Stimulated activated CD4-positive, alpha-beta T cell treated with anti-CD3 and anti-CD28 coated beads, Interleukin-15, amount 100 ng/mL, for 48 hours (primary cell): Measurements from ENCODE around the gene MORF4L1.
"Not testable (repeated sequence)": the region's sequence is repeated elsewhere in the genome, so short reads cannot be mapped to it uniquely, and the experiment has no call there.

Experiments
- DNase-seq, 2 donors: peaks; one replicate each; pipeline ENCODE4 v3.0.0-alpha.2; 2020; ENCODE audit warnings: low read depth in 2 of 2

The MORF4L1 gene

GRCh38 chr15:78900819-78901533, 28.3 kb downstream of the MORF4L1 start:
- not testable (repeated sequence) for DNase-seq

GRCh38 chr15:78902281-78903032, 29.8 kb downstream of the MORF4L1 start:
- DNase-seq, result not testable (repeated sequence)

- no peak for DNase-seq
Measured at GRCh38 chr15:78904599-78905358, 32.1 kb downstream of the MORF4L1 start.

GRCh38 chr15:78906316-78906620, 33.6 kb downstream of the MORF4L1 start:
- DNase-seq, result no peak

- DNase-seq, result no peak
Measured at GRCh38 chr15:78907577-78907976, 34.9 kb downstream of the MORF4L1 start.

GRCh38 chr15:78909160-78909695, 36.5 kb downstream of the MORF4L1 start:
- no peak for DNase-seq

GRCh38 chr15:78909791-78910228, 37.1 kb downstream of the MORF4L1 start:
- no peak for DNase-seq

GRCh38 chr15:78910271-78910670, 37.6 kb downstream of the MORF4L1 start:
- no peak for DNase-seq

- DNase-seq, result no peak
Measured at GRCh38 chr15:78912316-78912715, 39.6 kb downstream of the MORF4L1 start.

- no peak for DNase-seq
Measured at GRCh38 chr15:78913012-78913411, 40.3 kb downstream of the MORF4L1 start.

GRCh38 chr15:78914027-78914764, 41.5 kb downstream of the MORF4L1 start:
- no peak for DNase-seq

- DNase-seq, result no peak
Measured at GRCh38 chr15:78915341-78916087, 42.8 kb downstream of the MORF4L1 start.

GRCh38 chr15:78916088-78916487, 43.4 kb downstream of the MORF4L1 start:
- DNase-seq, result no peak

GRCh38 chr15:78917888-78918287, 45.2 kb downstream of the MORF4L1 start:
- DNase-seq, result no peak

- no peak for DNase-seq
Measured at GRCh38 chr15:78921517-78921916, 48.8 kb downstream of the MORF4L1 start.

- no peak for DNase-seq
Measured at GRCh38 chr15:78921940-78922339, 49.2 kb downstream of the MORF4L1 start.

GRCh38 chr15:78922527-78922926, 49.8 kb downstream of the MORF4L1 start:
- DNase-seq, result no peak

GRCh38 chr15:78923015-78923414, 50.3 kb downstream of the MORF4L1 start:
- DNase-seq, result no peak

GRCh38 chr15:78923480-78924360, 51.0 kb downstream of the MORF4L1 start:
- no peak for DNase-seq

GRCh38 chr15:78925076-78925624, 52.5 kb downstream of the MORF4L1 start:
- DNase-seq, result no peak
